Glutamatergic neuron (in vitro differentiated cells): Measurements from ENCODE around the gene HACL1. TPM values are rescaled to one million over a fixed set of nuclear protein-coding genes. Genes with fewer than 3 reads are reported as not detected.

Experiments
- DNase-seq: peaks from one replicate; pipeline ENCODE4 v3.0.0; 2022
- H3K27ac Mint-ChIP-seq: one replicate; pipeline ENCODE4 v1.8.0; 2020; ENCODE audit warnings: mild to moderate bottlenecking, mixed read lengths, inconsistent platforms; ENCODE audit not compliant: unreplicated experiment
- H3K27me3 Mint-ChIP-seq: one replicate; pipeline ENCODE4 v1.8.0; 2020; ENCODE audit warnings: mild to moderate bottlenecking, moderate library complexity, mixed read lengths, inconsistent platforms; ENCODE audit not compliant: unreplicated experiment
- H3K36me3 Mint-ChIP-seq: one replicate; pipeline ENCODE4 v1.8.0; 2020; ENCODE audit warnings: mild to moderate bottlenecking, mixed read lengths, inconsistent platforms; ENCODE audit not compliant: unreplicated experiment
- H3K4me1 Mint-ChIP-seq: one replicate; pipeline ENCODE4 v1.8.0; 2020; ENCODE audit warnings: mild to moderate bottlenecking, low read depth, mixed read lengths, inconsistent platforms; ENCODE audit not compliant: unreplicated experiment
- H3K4me3 Mint-ChIP-seq: one replicate; pipeline ENCODE4 v1.8.0; 2020; ENCODE audit warnings: mild to moderate bottlenecking, mixed read lengths, inconsistent platforms; ENCODE audit not compliant: unreplicated experiment
- H3K9me3 Mint-ChIP-seq: one replicate; pipeline ENCODE4 v1.8.0; 2020; ENCODE audit warnings: mild to moderate bottlenecking, moderate library complexity, mixed read lengths, inconsistent platforms; ENCODE audit not compliant: unreplicated experiment
- total RNA-seq: library from RNA; stranded (reverse); fragmentation: NEBNext Ultra II Directional; extraction: Animal tissue kit (Norgen Biotek cat#: 25700); gene quantifications from one replicate; pipeline ENCODE4 v1.2.1, GENCODE V29; 2021; ENCODE audit not compliant: unreplicated experiment
- TF ChIP-seq, protein P1 (sequence below): fragments of 200-600 bp; sonication (generic); IDR thresholded peaks from one replicate; pipeline ENCODE4 v1.5.0; 2021; ENCODE audit not compliant: partially characterized antibody, unreplicated experiment

HACL1 gene
- total RNA-seq, 1 donor from 2014 or later: 19.0 TPM

DNA sequence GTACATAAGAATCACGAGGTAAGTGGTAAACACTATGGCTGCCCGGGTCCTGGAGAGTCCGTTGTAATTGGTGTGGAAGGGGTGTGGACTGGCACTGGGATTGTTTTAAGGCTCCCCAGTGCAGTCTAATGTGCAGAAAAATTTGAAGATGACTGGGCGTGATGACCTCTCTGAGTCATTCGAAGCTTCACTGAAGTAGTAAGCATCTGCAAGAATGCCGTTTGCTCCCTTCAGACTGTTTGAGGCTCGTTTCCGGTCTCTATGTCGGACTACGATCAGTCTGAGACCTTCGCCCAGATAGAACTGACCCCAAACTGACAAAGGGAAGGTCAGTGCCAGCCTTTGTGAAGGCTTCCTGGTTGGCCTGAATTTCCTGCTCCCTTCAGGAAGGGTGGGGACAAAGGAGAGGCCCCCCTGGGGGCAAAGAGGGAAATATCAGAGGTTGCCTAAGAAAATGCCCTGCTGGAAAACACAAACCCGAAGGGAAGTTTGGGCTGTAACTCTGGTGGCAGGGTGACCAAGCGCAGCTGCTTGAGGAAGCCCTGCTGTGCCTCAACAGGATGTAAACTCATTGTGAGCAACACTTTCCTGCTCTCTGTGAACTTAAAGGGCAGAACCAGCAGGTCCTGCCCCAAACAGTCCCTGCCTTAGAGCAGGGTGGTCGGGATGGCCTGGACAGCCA lies 34.8 kb upstream of the HACL1 start:
- Mint-ChIP-seq H3K4me3 (no peak overlapping the region), H3K36me3 (peaks cover 6% of the 10 kb centered on the region), H3K27me3 (peaks cover 2% of the 10 kb centered on the region), H3K4me1 (peaks cover 5% of the 10 kb centered on the region), H3K27ac (no peak overlapping the region), H3K9me3 (no peaks in the 10 kb centered on the region)
- no peak for DNase-seq
- TF ChIP-seq, protein P1, sequence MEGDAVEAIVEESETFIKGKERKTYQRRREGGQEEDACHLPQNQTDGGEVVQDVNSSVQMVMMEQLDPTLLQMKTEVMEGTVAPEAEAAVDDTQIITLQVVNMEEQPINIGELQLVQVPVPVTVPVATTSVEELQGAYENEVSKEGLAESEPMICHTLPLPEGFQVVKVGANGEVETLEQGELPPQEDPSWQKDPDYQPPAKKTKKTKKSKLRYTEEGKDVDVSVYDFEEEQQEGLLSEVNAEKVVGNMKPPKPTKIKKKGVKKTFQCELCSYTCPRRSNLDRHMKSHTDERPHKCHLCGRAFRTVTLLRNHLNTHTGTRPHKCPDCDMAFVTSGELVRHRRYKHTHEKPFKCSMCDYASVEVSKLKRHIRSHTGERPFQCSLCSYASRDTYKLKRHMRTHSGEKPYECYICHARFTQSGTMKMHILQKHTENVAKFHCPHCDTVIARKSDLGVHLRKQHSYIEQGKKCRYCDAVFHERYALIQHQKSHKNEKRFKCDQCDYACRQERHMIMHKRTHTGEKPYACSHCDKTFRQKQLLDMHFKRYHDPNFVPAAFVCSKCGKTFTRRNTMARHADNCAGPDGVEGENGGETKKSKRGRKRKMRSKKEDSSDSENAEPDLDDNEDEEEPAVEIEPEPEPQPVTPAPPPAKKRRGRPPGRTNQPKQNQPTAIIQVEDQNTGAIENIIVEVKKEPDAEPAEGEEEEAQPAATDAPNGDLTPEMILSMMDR: no peak

DNA sequence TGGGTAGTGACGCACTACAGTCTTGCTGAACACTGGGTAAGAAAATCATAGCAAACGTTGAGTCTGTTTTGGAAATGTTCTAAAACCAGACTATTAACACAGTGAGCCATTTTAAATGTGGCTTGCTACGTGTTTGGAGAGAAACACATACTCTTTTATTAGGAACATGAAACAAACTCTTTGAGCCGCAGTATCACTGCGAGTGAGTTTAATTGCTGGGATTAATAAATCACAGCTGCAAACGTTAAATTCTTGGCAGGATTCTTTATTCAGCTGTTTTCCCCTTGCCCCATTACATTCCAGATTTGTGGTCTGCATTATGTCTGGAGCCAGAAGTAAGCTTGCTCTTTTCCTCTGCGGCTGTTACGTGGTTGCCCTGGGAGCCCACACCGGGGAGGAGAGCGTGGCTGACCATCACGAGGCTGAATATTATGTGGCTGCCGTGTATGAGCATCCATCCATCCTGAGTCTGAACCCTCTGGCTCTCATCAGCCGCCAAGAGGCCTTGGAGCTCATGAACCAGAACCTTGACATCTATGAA lies 33.8 kb upstream of the HACL1 start:
- Mint-ChIP-seq H3K9me3 (no peaks in the 10 kb centered on the region), H3K4me3 (no peak overlapping the region), H3K27me3 (peaks cover 2% of the 10 kb centered on the region), H3K4me1 (peaks cover 5% of the 10 kb centered on the region), H3K27ac (no peak overlapping the region), H3K36me3 (peaks cover 6% of the 10 kb centered on the region)
- DNase-seq: no peak
- TF ChIP-seq, protein P1: no peak

DNA sequence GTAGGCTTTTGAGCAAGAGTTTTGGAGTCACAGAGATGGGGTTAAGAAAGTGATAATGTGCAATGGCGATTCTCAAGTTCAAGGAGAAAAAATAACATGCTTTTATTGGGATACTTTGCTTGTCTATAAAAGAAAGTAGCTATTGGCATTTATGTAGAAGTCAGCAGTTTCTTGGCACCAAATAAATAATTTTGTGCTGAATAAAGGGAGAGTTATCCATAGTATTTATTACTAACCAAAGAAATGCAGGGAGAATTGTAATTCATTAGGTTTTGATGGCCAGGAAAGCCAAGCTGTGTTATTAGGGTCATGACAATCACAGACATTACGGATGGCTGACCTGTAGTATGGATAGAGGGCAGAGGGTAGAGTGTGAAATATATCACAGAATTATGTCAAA lies 33.3 kb upstream of the HACL1 start:
- H3K4me1 Mint-ChIP-seq: peaks cover 5% of the 10 kb centered on the region
- peaks cover 6% of the 10 kb centered on the region for H3K36me3 Mint-ChIP-seq

DNA sequence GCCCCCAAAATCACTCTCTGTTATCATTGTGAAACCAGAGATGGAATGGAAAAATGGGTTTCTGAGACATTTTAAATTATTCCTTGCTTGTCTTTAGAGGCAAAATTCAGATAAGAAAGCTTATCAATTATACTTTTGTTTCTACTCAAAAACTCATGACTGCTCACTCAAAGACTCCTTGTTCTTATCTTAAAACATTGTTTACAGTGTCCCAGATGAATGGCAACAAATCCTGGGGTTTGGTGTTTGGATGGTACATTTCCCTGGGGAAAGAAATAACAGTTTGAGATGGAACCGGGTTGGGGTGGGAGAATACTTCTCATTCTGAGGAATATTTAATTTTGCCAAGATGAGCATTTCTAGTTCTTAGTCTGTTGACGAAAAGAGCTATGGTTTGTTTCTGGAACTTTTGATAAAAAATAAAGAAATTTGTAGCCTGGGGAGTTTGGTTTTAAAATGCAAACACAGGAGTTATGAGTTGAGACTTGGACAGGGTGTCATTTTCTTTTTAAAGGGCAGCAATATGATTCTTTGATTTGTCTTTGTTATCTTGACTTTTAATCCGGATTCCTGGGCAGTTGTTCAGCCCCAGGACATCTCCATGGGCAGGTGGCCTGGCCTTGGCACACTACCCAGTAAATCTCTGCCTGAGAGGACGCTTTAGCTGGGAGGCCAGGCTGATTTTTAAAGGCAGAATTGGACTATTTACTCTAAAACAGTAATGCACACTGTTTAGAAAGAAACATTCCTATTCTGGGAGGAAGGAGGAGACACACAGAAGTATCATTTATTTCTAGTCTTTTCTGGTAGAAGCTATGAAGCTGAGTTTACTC lies 32.6 kb upstream of the HACL1 start:
- H3K27ac Mint-ChIP-seq: no peak overlapping the region
- peaks cover 5% of the 10 kb centered on the region for H3K4me1 Mint-ChIP-seq
- H3K27me3 Mint-ChIP-seq: peaks cover 2% of the 10 kb centered on the region
- TF ChIP-seq, protein P1: no peak
- peaks cover 6% of the 10 kb centered on the region for H3K36me3 Mint-ChIP-seq
- no peaks in the 10 kb centered on the region for H3K9me3 Mint-ChIP-seq
- no peak for DNase-seq
- H3K4me3 Mint-ChIP-seq: no peak overlapping the region

More for the DNA sequence above, 33.3 kb upstream of the HACL1 start:
- peaks cover 2% of the 10 kb centered on the region for H3K27me3 Mint-ChIP-seq
- TF ChIP-seq, protein P1: no peak
- no peak overlapping the region for H3K4me3 Mint-ChIP-seq
- H3K9me3 Mint-ChIP-seq: no peaks in the 10 kb centered on the region
- DNase-seq: no peak
- H3K27ac Mint-ChIP-seq: no peak overlapping the region

DNA sequence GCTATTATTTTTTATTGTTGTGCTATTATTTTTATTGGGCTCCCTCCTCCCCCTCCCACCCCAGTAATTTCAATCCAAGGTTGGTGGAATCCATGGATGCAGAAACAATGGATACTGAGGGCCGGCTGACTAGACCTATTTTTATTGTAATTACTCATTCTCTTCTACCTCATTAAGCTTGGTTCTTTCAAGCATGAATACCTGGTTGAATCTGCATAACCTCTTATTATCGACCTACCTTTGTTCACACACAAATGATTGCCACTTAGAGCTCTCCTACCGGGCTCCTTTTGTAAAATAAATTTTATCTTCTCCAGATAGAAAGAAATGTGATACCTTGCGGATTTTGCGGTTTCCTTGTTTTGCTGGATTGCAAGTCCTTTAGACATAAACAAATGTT lies 31.8 kb upstream of the HACL1 start:
- Mint-ChIP-seq H3K27ac (no peak overlapping the region), H3K9me3 (no peaks in the 10 kb centered on the region), H3K4me1 (peaks cover 5% of the 10 kb centered on the region), H3K36me3 (peaks cover 6% of the 10 kb centered on the region), H3K4me3 (no peak overlapping the region), H3K27me3 (peaks cover 2% of the 10 kb centered on the region)
- TF ChIP-seq, protein P1: no peak
- no peak for DNase-seq
